ENCODE results near the gene AFDN. TPM values are rescaled to one million over a fixed set of nuclear protein-coding genes. Genes with fewer than 3 reads are reported as not detected.

Gene AFDN
- total RNA-seq, 4 donors from 2014 or later: 134 to 179 (median 144) TPM

- DNase-seq (ENCODE audit: low spot score in 2 of 2): no peak
- Histone ChIP-seq H3K27ac (no peak overlapping the region), H3K36me3 (no peaks in the 10 kb centered on the region), H3K9me3 (peaks cover 0 to under 1% (median 0%) of the 10 kb centered on the region in 4 donors), H3K4me3 (no peak overlapping the region), H3K27me3 (no peaks in the 10 kb centered on the region), H3K4me1 (peaks cover 0 to 7% (median 0%) of the 10 kb centered on the region in 4 donors)
- no peak for TF ChIP-seq CTCF (IDR thresholded peaks at IDR 0.05)
- TF ChIP-seq POLR2A (IDR thresholded peaks at IDR 0.05): no peak
- TF ChIP-seq EP300 (IDR thresholded peaks at IDR 0.05): no peak
- WGBS, 2 donors: 94 to 96% methylated on average over 6 of the region's 6 CpGs
Measured at GRCh38 chr6:168002804-168003203, 176.1 kb downstream of the AFDN start.

GRCh38 chr6:168004023-168004422 lies 177.3 kb downstream of the AFDN start:
- DNase-seq (ENCODE audit: low spot score in 2 of 2): no peak
- WGBS, 2 donors: 66 to 71% methylated on average over 7 of the region's 7 CpGs
- Histone ChIP-seq H3K27me3 (no peaks in the 10 kb centered on the region), H3K36me3 (no peaks in the 10 kb centered on the region), H3K27ac (no peak overlapping the region), H3K4me1 (peaks cover 0 to 7% (median 0%) of the 10 kb centered on the region in 4 donors), H3K4me3 (no peak overlapping the region), H3K9me3 (peaks cover 0 to 5% (median 0%) of the 10 kb centered on the region in 4 donors)
- no peak for TF ChIP-seq POLR2A (IDR thresholded peaks at IDR 0.05)
- TF ChIP-seq CTCF (IDR thresholded peaks at IDR 0.05): no peak
- TF ChIP-seq EP300 (IDR thresholded peaks at IDR 0.05): no peak

DNA sequence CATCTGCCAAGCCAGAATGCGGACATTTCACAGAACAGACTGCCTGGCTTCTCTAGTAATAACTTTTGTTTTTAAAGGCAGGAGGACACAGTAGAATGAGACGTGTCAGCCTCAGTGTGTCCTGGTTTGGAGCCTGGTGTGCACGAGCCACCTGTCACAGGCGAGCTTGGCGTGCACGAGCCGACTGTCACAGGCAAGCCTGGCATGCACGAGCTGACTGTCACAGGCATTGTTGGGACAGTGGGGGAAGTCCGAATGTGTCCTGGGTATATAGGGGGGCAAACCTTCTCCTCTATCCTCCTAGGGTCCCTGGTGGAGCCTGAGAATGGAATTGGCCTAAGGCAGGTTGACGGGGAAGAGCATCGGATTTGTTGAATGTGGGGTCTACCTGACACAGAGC lies 178.2 kb downstream of the AFDN start:
- Histone ChIP-seq H3K4me3 (no peak overlapping the region), H3K36me3 (no peaks in the 10 kb centered on the region), H3K27ac (no peak overlapping the region), H3K27me3 (no peaks in the 10 kb centered on the region), H3K4me1 (peaks cover 0 to 7% (median 0%) of the 10 kb centered on the region in 4 donors), H3K9me3 (peaks cover 0 to 9% (median 0%) of the 10 kb centered on the region in 4 donors)
- WGBS, 2 donors: 89 to 94% methylated on average over 11 of the region's 11 CpGs
- TF ChIP-seq POLR2A (IDR thresholded peaks at IDR 0.05) (no peak), CTCF (IDR thresholded peaks at IDR 0.05) (no peak), EP300 (IDR thresholded peaks at IDR 0.05) (no peak)
- DNase-seq (ENCODE audit: low spot score in 2 of 2): no peak

DNA sequence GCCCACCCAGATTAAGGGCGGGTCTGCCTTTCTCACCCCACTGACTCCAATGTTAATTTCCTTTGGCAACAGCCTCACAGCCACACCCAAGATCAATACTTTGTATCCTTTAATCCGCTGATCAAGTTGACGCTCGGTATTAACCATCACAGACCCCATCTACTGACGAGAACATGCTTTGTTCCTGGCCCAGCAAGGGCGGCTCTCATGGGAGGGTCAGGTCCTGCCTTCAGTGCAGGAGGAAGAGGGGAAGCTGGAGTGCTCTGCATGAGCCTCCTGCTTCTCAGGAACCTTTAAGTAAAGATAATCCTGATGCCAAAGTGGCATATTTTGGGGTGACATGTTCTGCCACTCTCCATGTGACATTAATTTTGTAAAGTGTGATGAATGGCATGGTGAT lies 179.1 kb downstream of the AFDN start:
- Histone ChIP-seq H3K27me3 (no peaks in the 10 kb centered on the region), H3K4me1 (peaks cover 0 to 7% (median 0%) of the 10 kb centered on the region in 4 donors), H3K4me3 (no peak overlapping the region), H3K9me3 (peaks cover 0 to 17% (median 3%) of the 10 kb centered on the region in 4 donors), H3K27ac (no peak overlapping the region), H3K36me3 (no peaks in the 10 kb centered on the region)
- TF ChIP-seq CTCF (IDR thresholded peaks at IDR 0.05) (no peak), EP300 (IDR thresholded peaks at IDR 0.05) (no peak), POLR2A (IDR thresholded peaks at IDR 0.05) (no peak)
- 92 to 93% methylated on average over 6 of the region's 6 CpGs for WGBS, 2 donors
- no peak for DNase-seq (ENCODE audit: low spot score in 2 of 2)

- DNase-seq (ENCODE audit: low spot score in 2 of 2): peak in 1 of 2 donors; percentile 52
- no peaks in the 10 kb centered on the region for H3K27me3 ChIP-seq
- peaks cover 0 to 7% (median 0%) of the 10 kb centered on the region in 4 donors for H3K4me1 ChIP-seq
- no peak overlapping the region for H3K4me3 ChIP-seq
- 45 to 60% methylated on average over 3 of the region's 3 CpGs for WGBS, 2 donors
- H3K9me3 ChIP-seq: peaks cover 0 to 37% (median 11%) of the 10 kb centered on the region in 4 donors
- peak overlapping the region in 1 of 4 donors; percentile 18 for H3K27ac ChIP-seq
- no peaks in the 10 kb centered on the region for H3K36me3 ChIP-seq
- TF ChIP-seq EP300 (IDR thresholded peaks at IDR 0.05) (peak in 1 of 2 donors; percentile 74), POLR2A (IDR thresholded peaks at IDR 0.05) (no peak), CTCF (IDR thresholded peaks at IDR 0.05) (no peak)
Measured at GRCh38 chr6:168007592-168008338, 181.1 kb downstream of the AFDN start.
